SU-DHL-6 (cell line): ENCODE measurements around the gene GAN.

ENCODE experiments used
- CTCF ChIP-seq: fragments of 200-600 bp; sonication (generic); IDR thresholded peaks from one replicate; pipeline ENCODE4 v1.5.1; 2017; ENCODE audit warnings: antibody characterized with exemption, mild to moderate bottlenecking, low read length, moderate library complexity; ENCODE audit not compliant: insufficient read depth, poor library complexity, severe bottlenecking
- EZH2phosphoT487 ChIP-seq: fragments of 200-600 bp; sonication (generic), shearing (Covaris generic); conservative IDR thresholded peaks from 2 replicates; pipeline ENCODE4 v1.6.1; 2018; ENCODE audit warnings: mild to moderate bottlenecking, antibody characterized with exemption, low read length, moderate library complexity, mixed read lengths

- TF ChIP-seq CTCF: no peak
- TF ChIP-seq EZH2phosphoT487: no peak
Measured at GRCh38 chr16:81273223-81273950, 41.4 kb upstream of the GAN start.
